GM19239 (cell line): Measurements from ENCODE around the gene CCNG2.

Experiments used
- DNase-seq: peaks from one replicate; pipeline ENCODE4 v3.0.0; 2011; ENCODE audit warnings: low spot score; ENCODE audit not compliant: insufficient read length
- FAIRE-seq: peaks from 2 replicates; lab custom pipeline; 2011; peaks lifted over from hg19 to GRCh38; lab: Jason Lieb, UNC

CCNG2 gene

DNA sequence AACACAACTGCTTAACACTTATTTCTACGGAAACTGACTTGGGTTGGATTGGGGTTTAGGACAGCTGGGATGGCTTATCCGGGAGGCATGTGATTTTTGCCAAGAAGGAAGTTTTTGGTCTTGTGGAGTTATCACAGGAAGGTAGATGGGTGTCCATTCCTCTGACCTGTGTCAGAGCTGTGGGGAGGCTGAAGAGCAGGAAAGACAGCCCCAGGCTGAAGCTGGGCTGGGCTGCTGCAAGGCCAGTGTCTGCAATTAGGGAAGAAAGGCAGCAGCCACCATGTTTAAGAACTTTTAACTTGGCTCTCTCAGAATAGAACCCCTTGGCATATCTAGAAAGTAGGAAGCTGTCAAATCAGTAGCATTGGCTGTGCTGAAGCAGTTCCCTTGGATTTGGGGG lies 42.3 kb downstream of the CCNG2 start:
- no peak for DNase-seq
- no peak for FAIRE-seq

DNA sequence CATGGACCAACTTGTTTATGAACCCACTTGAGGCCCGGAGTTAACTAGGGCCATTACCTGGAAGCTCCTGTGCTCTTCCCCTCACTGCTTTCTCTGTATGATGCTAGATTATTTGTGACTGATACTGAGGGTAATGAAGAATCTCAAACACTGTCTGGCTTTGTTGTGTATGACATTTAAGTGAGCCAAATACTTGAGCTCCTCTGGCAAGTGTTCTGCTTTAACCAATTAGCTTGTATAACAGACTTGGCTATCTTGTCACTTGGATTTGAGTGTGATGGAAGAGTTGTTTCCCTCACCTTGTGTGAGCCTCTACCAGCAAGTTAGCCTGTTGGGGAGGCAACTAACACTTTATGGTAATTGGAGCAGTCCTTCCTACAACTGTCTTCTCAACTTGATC lies 42.7 kb downstream of the CCNG2 start:
- FAIRE-seq (no peak), DNase-seq (no peak)

DNA sequence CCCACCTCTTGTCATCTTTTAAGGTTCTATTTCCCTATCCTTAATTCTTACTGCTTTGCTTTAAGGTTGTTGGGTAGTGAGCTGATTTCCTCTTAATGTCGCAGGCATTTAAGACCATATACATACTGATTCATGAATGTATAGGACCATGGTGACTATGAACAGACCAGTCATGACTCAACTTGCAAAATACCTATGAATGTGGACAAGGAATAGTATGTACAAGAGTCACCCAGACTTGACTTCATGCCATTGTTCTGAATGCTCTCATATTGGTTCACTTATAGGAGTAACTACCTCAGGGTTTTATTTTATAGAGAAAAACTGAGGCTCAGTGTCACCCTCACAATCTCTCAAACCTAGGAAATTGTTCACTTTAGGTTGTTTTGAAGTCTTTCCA lies 44.3 kb downstream of the CCNG2 start:
- no peak for DNase-seq

DNA sequence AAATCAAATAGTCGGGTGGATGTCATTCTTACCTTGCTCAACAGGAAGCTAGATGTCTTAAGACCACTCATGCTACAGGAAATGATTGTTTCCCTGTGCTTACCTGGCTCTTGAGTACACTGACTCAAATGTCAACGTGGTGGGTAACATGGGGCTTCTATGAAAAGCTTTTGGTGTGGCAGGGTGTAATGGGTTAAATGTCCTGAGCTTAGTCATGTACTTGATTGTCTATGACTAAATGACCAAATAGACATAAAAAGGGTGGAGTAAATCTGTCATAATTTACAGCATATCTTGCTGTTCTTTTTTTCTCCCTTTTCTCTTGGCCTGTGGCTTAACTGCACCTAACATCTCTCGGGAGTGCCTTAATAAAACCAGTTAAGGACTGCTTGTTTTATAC lies 44.9 kb downstream of the CCNG2 start:
- no peak for FAIRE-seq
- no peak for DNase-seq

More for the DNA sequence above, 44.3 kb downstream of the CCNG2 start:
- FAIRE-seq: no peak

DNA sequence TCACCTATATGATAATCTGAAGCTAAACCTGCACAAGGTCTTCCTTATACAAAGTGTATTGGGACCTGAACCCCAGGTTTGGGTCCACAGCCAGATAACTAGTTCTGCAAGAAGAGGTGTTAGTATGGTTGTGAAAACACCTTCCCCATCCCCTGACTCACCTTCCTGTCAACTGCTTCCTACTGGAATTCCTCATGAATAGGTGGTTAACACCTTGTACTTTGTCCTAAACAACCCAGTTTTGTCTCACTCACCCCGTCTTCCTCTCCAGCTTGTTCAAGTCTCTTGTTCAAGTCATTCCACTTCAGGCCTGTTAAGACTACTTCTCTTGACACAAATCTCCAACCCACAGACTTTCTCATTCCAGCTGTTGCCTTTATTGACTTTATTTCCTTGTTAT lies 45.5 kb downstream of the CCNG2 start:
- DNase-seq (no peak), FAIRE-seq (no peak)

DNA sequence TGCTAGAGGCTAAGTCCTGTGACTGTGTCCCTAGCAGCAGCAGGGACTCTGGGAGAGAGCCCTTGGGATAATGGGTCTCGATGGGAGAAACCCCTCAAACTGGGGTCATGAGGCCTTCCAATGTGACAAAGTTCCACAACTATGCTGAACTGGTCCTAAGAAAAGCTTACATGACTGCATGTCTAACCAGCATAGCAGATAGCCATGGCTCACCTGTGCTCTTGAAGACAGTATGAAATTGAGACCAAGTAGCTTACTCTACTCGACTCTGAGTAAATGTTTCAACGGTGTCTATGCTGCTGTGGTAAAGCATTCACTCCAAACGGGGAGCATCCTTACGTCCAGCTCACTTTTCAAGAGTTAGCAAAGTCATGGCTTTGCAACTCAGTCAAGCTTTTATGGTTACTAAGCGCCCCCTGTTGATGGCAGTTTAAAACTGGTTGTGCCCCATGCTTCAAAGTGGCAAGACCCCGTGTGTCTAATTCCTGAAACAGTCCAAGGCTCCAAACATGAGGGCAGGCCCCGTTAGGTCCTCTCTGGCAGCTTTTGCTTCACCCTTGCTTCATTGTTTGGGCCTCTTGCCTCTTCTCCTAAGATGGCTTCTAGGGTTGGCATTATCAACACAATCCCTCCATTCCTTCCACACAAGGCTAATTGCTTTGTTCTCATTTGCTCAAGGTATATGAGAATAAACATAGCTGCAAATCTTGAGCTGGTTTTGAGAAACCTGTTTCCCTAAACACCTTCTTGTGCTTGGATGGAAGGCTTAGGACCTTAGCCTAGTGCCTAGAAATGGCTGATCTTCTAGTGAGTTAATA lies 46.6 kb downstream of the CCNG2 start:
- FAIRE-seq: peak; percentile 91
- DNase-seq: peak; percentile 35

DNA sequence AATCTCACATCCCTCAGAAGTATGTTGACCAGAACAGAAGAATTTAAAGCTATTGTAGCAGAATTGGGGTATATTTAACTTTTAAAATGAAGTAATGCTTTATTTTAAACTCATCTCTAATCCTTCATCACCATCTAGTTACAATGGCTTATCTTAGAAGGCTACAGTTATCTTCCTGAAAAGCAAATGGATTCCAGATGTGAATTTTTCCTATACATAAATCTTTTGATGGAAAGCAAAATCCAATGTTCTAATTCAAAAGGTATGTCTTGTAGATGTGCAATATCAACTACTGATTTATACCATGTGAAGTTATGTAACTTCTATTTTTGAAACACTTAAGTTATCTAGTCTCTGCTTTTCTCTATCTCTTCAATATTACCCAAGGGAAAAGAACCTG lies 47.6 kb downstream of the CCNG2 start:
- FAIRE-seq (no peak), DNase-seq (no peak)

DNA sequence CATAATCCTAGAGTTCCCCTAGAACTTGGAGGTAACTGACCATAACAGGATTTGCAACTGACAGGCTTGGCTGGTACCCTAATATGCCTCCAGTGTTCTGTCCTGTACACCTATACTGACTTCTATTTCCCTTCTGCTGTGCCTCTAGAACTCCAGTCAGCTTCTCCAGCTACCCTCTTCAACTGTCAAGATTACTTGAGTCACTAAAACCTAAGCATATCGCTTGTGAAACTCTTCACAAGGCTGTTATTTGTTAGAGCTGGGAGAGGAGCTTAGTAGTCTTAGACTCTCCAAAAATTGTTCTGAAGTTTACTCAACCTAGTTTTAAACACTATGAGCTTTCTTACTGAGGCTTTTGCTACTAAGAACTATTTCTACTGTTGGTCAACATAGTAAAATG lies 52.0 kb downstream of the CCNG2 start:
- DNase-seq: no peak
- no peak for FAIRE-seq

DNA sequence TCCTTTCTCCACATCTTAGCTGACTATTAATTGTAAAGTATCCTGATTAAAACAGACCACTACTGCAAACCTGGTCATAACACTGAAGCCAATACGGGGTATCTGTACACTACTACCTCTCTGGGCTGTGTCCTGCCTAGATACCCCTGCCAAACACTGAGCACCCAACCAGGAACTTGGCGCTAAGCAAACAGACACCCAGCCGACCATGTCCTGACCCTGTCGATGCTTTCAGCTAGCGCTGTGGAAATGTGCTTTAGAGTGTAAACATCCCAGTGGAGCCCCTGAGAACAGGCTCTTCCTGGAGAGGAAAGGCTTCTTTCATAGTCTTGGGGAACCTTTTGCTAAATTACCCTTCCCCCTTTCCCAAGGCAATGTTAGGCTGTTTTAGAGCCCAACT lies 52.9 kb downstream of the CCNG2 start:
- FAIRE-seq (no peak), DNase-seq (no peak)

DNA sequence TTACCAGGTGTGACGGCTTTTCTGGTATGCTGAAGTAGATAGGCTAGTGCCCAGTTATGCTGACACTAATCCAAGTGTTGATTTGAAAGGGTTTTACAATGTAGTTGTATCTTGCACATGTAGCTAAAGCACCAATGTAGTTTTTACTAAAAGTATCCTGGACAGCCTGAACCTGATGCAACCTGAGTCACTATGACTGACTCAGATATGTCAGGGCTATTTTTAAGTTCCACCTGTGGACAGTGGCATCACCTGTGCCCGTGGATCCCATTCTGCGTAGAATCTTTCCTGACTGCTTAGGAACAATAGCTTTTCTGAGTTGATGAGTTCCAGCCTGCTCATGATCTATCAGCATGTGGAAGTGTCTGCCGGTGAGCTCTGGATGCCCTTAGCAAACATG lies 58.1 kb downstream of the CCNG2 start:
- no peak for FAIRE-seq

DNA sequence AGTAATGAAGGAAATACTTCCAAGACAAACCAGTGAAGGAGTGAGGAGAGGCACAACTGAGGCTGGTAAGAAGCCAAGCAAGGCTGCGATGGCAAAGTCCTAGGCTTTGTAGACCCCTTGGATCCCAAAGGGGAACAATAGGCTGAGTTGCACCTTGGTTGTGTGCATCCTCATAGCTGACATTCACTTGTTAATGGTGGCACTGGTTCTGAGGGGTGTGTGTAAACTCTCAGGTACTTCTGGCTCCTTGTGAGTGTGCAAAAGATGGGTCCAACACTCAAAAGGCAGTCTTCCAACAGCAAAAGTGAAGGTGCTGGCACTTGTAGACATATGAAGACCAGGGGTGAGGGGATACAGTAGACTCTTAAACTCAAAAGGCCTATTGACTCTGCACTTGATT lies 60.5 kb downstream of the CCNG2 start:
- FAIRE-seq: no peak

More for the DNA sequence above, 58.1 kb downstream of the CCNG2 start:
- no peak for DNase-seq

DNA sequence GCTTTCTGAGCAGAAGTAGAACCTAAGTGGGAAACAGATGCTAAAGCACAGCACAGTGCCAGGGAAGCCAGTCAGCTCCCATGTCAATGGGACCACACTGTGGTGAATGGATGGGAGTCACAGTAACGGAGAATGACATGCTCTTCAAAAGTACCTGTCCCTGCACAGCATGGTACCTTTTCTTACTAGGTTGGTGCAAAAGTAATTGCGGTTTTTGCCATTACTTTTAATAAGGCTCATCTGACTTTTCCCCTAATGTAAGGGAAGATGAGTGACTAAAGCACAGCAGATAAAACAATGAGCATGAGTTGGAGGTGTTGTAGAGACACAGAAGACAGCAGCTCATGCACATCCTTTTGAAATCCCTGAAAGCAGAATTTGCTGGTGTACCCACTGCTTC lies 62.3 kb downstream of the CCNG2 start:
- no peak for FAIRE-seq

More for the DNA sequence above, 60.5 kb downstream of the CCNG2 start:
- no peak for DNase-seq

More for the DNA sequence above, 62.3 kb downstream of the CCNG2 start:
- DNase-seq: no peak
